NCI-H2081 treated with DMSO at 0.1 percent for 48 hours (cell line): ENCODE results near the gene DDR2.

Experiments used
- DNase-seq: peaks from one replicate; lab custom pipeline; 2025; lab: John Stamatoyannopoulos, UW

Gene DDR2

DNA sequence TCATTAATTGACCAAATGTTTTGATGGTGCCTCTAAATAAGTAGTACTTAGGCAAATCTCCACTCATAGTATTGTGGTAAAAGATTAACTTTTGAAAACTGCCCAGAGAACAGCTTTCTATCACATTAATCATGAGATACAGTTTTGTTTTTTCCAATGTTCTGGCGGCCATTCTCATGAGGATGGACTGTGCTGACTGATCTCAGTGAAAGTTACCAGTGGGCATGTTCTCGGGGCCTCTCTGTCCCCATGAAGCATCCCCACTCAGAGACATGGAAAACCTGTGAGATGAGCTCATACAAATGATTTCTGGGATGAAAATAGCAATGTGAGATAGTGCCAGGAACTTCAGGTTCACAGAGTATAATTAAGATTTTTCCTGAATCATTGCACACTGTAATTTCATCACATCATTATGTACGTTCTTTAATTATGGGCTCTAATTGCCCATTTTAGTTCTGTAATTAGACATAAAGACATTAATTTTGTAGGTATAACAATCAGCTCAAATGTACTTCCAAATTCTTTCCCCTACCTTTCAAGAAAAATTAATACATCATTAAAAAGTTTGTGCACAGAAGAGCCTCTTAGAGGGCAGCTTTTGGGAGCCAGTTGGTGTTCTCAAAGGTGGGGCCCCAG is 40.5 kb downstream of the DDR2 start:
- no peak for DNase-seq

DNA sequence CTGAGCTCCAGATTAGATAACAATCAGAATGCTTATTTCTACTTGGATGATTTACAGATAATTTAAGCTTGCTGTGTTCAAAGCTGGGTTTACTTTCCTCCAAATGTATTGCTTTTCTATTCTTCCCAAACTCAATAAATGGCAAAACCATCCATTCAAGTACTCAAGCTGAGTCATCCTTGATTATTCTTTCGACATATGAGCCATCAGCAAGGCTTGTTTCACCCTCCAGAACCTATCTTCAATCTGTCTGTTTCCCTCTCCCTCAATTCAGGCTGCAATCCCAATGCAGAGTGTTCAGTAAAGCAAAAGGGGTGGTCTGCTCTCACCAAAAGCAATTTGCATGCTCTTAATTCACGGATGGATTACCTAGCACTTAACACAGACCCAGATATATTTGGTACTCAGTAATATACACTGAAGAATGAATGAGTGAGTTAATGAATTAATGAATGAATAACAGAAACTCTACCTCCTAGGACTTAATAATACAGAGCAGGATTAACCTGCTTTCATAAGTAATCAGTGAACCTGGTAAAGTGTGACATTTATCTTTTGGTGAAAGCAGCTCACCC is 41.9 kb downstream of the DDR2 start:
- no peak for DNase-seq

DNA sequence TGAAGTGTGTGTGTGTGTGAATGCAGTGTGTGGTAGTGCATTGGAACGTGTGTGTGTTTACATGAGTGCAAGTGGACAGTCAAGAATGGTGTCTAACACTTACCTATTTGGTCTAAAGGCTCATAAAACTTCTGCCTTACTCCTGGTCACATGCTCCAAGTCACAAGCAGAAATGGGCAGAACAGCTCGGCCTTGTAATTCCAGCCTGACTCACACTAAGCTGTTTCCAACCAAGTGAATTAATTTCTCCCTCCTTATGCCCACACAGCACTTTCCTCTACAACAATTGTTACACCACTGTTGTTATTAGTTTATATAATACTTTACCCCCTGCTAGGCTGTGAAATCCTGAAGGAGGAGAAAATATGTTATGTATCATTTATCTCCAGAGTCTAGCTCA is 43.8 kb downstream of the DDR2 start:
- no peak for DNase-seq

- DNase-seq, result no peak
These were observed 44.5 kb downstream of the DDR2 start for GRCh38 chr1:162676750-162677149.

DNA sequence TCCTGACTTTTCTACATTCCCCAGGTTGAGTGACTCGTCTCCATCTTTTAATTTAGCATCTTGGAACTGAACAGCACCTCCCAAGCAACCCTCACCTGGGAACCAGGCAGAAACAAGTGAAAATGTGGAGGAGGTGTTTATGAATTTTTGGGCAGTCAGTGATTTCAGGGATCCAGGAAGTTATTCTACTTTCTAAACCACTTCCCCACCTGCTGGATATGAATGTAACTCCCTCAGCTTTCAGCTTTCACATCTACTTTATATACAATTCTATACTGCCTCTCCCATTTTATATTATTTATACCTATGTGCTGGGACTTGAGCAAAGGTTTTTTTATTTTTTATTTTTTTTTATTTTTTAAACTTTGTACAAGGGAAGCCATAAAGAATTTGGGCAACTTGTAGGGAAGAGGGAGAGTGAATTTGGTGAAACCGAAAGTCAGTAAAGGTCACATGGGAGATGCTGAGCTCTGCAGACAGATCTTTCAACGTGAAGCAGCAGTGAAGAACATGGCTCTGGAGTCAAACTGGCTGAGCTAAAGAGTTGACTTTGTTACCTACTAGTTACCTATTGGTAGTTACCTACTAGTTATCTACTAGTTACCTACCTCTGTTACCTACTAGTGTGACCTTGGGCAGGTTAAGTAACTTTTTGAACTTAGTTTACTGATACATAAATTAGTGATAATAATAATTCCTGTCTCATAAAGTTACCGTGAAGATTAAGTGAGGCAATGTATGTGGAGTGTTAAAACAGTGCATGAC is 45.5 kb downstream of the DDR2 start:
- no peak for DNase-seq

GRCh38 chr1:162678439-162678838 is 46.2 kb downstream of the DDR2 start:
- no peak for DNase-seq

GRCh38 chr1:162679298-162679697 is 47.0 kb downstream of the DDR2 start:
- DNase-seq, result no peak

GRCh38 chr1:162680419-162681121 is 48.3 kb downstream of the DDR2 start:
- DNase-seq, result no peak

GRCh38 chr1:162681122-162681436 is 48.8 kb downstream of the DDR2 start:
- no peak for DNase-seq

DNA sequence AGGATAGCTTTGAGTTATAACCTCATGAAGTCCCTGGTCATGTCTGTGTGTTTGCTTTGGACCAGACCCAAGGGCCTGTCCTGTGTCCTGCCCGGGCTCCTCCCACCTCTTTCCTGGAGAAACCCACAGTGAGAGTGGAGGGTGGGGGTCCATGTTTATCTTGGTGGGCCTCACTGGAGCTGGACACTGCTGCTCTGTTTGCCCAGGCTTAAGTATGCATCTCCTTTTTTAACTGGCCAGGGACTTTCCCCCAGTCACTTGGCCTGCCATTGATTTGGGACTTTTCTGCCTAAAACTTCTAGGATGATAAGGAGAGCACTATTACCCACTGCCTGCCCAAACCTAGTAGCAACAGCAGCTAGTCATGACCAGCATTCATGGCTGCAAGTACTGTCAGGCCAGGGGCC is 49.8 kb downstream of the DDR2 start:
- no peak for DNase-seq

GRCh38 chr1:162687870-162688269 is 55.6 kb downstream of the DDR2 start:
- no peak for DNase-seq

- DNase-seq, result no peak
These were observed 56.3 kb downstream of the DDR2 start for GRCh38 chr1:162688521-162688920.

DNA sequence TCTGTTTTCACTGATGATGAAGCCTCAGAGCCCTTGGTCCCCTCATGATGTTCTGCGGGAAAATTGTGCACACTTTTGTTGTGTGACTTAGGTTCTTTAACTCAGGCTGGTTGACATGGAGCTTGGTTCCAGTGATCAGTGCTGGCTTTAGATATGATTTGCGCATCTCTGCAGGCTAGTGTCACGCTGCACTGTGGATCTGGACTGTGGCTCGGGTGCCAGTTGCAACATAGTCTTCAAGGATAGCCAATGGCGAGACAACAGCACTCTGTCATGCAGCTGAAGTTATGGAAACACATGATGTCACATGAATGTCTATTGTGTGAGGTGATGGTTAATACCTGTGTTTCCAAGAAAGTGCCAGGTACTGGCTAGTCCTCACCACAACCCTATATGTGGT is 56.7 kb downstream of the DDR2 start:
- no peak for DNase-seq

GRCh38 chr1:162689745-162690671 is 57.7 kb downstream of the DDR2 start:
- DNase-seq, result no peak

DNA sequence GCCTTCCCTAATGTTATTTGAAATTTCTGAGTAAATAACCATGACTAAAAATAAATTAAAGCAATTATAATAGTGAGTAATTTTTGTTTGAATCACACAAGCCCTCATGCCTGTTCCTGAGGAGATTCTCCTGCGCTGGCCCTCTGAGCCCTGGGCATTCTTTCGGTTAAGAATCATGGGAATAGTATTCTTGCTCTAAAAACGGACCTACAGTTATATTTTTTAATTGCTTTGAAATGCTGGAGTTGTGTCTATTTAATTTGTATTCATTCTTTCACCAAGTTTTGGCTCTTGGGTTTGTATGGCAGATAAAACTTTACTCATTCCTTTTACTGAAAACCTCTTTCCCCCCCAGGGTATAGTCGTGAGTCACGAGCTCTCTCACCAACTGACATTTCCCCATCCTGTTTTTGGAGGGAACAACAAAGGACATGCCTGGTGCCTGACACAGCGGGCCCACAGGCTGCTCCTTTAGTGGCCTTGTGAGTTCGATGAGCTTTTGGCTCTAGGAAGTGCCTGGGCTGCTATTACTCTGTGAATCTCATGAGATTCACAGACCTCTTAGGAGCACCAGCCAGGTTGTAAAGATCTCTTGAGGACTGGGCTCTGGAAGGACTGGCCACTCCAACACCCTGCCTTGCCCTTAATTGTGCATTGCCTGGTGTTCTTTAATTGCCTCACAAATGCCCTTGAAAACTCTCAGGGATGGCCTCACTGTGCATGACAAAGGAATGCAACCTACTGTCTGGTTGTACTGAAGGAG is 58.6 kb downstream of the DDR2 start:
- DNase-seq, result no peak

DNA sequence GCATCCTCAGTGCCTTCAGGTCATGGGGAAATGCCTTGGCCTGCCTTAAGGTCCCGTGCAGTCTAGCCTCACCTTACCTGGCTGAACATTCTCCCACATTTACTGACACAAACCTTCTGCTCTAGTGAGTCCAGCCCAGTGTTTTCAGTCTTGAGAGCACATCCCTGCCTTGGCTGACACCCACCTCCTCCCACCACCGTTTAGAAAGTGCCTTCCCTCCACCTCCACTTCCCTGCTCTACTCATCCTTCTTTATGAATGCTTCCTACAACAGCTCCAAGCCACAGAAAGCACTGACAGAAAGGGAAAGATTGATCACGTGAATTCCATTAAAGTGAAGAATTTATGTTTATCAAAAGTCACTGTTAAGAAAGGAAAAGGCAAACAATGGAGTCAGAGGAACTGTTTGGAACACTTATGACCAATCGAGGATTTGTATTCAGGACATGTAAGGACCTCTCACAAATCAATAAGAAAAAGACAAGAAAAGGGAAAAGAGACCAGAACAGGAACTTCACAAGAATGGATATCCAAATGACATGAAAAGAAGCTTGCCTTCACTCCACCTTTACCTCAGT is 59.8 kb downstream of the DDR2 start:
- DNase-seq, result no peak

GRCh38 chr1:162694911-162695310 is 62.6 kb downstream of the DDR2 start:
- no peak for DNase-seq

DNA sequence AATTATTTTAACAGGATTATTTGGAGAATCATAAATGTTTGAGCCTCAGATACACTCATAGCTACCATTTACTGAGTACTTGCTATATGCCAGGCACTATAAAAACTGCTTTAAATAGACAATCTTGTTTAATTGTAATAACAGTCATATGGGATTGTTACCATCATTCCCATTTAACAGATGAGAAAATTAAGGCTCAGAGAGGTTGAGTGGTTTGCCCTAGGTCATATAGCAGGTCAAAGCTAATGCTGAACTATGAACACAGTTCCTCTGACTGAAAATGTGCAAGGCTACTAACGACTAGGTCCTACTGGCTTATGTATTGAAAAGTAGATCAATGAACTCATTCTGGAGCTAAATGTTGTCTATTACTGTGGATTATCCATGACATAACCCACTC is 63.4 kb downstream of the DDR2 start:
- no peak for DNase-seq

DNA sequence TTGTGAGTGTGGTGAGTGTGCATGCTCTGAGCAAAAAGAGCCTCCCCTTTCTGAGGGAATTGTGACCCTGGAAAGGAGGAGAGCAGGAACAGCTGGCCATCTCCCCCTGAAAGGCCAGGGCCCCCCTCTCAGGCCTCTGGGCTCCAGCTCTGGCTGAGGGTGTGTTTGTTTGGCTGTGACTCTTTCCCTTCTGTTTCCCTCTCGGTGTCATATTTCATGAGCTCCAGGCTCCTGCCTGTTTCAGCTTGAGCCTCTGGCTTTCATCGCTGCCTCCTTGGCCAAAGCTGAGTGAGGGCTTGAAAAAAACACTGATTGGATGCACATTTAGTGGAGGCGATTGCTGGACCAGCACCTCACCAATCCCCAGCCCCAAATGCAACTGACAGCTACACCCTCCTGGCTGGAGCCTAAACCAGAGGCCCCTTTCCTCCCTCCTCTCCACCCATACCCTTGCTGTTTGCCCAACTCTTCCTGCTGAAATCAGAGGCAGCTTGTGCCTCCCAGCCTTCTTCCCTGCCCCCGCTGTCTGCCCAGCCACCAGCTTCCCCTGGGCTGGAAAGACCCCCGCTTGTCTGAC is 64.1 kb downstream of the DDR2 start:
- peak; percentile 73 for DNase-seq

DNA sequence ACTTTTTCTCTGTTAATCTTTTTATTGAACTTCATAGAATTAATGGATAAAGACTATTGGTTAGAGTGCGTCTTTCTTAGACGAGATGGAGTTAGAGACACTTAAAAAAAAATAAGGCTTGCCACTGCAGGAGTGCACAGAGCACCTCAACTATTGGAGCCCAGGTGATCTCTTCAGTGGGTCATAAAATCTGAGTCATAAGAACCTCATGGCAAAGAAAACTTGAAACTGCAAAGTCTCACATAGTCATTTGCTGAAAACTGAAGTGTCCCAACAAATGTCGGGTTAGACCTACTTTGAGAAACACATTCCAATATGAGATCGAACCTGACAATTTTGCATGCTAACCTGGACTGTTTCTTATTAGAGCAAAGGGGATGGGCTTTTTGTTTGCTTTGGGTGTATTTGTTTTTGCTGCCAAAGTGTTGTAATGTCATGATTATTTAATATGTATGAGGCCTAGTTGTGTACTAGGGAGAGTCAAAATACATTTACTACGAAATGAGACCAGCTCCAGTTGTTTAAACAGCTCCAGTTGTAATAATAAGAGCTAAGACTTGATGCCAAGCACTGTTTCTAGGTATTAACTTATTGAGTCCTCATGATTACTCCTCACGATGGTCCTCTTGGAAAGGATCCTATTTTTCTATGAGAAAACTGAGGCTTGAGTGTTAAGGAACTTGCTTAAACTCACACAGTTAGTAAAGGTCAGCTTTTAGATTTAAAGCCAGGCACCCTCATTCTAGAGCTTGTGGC is 65.1 kb downstream of the DDR2 start:
- DNase-seq, result no peak
